Endodermal cell (in vitro differentiated cells): ENCODE results near the gene NCAM1. TPM values are rescaled to one million over a fixed set of nuclear protein-coding genes. Genes with fewer than 3 reads are reported as not detected.

Experiments used
- DNase-seq: peaks from one replicate; pipeline ENCODE4 v3.0.0-alpha.2; 2017
- H3K27ac ChIP-seq: 2 replicates; pipeline ENCODE4 v1.5.1; 2013; ENCODE audit warnings: mild to moderate bottlenecking, low read depth, low read length, moderate library complexity
- H3K27me3 ChIP-seq: 2 replicates; pipeline ENCODE4 v1.6.1; 2013; ENCODE audit warnings: mild to moderate bottlenecking, low read length, moderate library complexity; ENCODE audit not compliant: insufficient read depth, control insufficient read depth, poor library complexity, severe bottlenecking
- H3K36me3 ChIP-seq: 2 replicates; pipeline ENCODE4 v1.7.0; 2013; ENCODE audit warnings: mild to moderate bottlenecking, low read length, moderate library complexity; ENCODE audit not compliant: control insufficient read depth, insufficient read depth
- H3K4me1 ChIP-seq: one replicate; pipeline ENCODE4 v1.7.0; 2013; ENCODE audit warnings: low read length; ENCODE audit not compliant: control insufficient read depth, insufficient read depth
- H3K4me3 ChIP-seq: 2 replicates; pipeline ENCODE4 v1.5.1; 2013; ENCODE audit warnings: mild to moderate bottlenecking, low read length, moderate library complexity
- H3K9ac ChIP-seq: 2 replicates; pipeline ENCODE4 v1.6.1; 2013; ENCODE audit warnings: mild to moderate bottlenecking, low read length, moderate library complexity; ENCODE audit not compliant: poor library complexity, severe bottlenecking; ENCODE audit errors: extremely low read depth
- H3K9me3 ChIP-seq: 2 replicates; pipeline ENCODE4 v1.6.1; 2013; ENCODE audit warnings: mild to moderate bottlenecking, low read length, moderate library complexity; ENCODE audit not compliant: control insufficient read depth
- H3K27ac Mint-ChIP-seq: 2 replicates; pipeline ENCODE4 v1.8.0; 2020; ENCODE audit warnings: mixed read lengths
- H3K27me3 Mint-ChIP-seq: 2 replicates; pipeline ENCODE4 v1.8.0; 2021; ENCODE audit warnings: mild to moderate bottlenecking, mixed read lengths; ENCODE audit not compliant: insufficient read depth
- H3K36me3 Mint-ChIP-seq: 2 replicates; pipeline ENCODE4 v1.8.0; 2020; ENCODE audit warnings: low read depth, mixed read lengths
- H3K4me1 Mint-ChIP-seq: 2 replicates; pipeline ENCODE4 v1.8.0; 2020; ENCODE audit warnings: mixed read lengths
- H3K4me3 Mint-ChIP-seq: 2 replicates; pipeline ENCODE4 v1.8.0; 2020; ENCODE audit warnings: mild to moderate bottlenecking, moderate library complexity, mixed read lengths
- H3K9me3 Mint-ChIP-seq: 2 replicates; pipeline ENCODE4 v1.8.0; 2020; ENCODE audit warnings: mild to moderate bottlenecking, mixed read lengths
- CTCF ChIP-seq: fragments of 200-600 bp; sonication (generic); conservative IDR thresholded peaks from 2 replicates; pipeline ENCODE4 v1.5.0; 2021; ENCODE audit warnings: antibody characterized with exemption, mild to moderate bottlenecking
- WGBS, 2 experiments: methylation state at CpG; one replicate each; pipeline versions ENCODE4 v1.1.5 to v1.1.7; 2013; ENCODE audit warnings: missing lambda C conversion rate in 2 of 2, mixed read lengths in 1 of 2; ENCODE audit not compliant: insufficient coverage in 1 of 2, insufficient read length in 1 of 2; 5-methylcytosine and 5-hydroxymethylcytosine counted together
- total RNA-seq, 2 donors: library from RNA; stranded (reverse); fragmentation: NEBNext Ultra II Directional in 1 of 2; extraction: Animal tissue kit (Norgen Biotek cat#: 25700) in 1 of 2; gene quantifications; 2 replicates in 1 of 2; 3 replicates in 1 of 2; pipeline ENCODE4 v1.2.1, GENCODE V29; 2021

Gene NCAM1
- total RNA-seq, 2 donors from 2014 or later = 1.6 to 2.9 TPM

- no peaks in the 10 kb centered on the region for H3K36me3 Mint-ChIP-seq
- Histone ChIP-seq H3K27ac (no peak overlapping the region), H3K4me3 (no peak overlapping the region), H3K9ac (no peak overlapping the region), H3K9me3 (no peaks in the 10 kb centered on the region), H3K4me1 (peaks cover 27% of the 10 kb centered on the region), H3K27me3 (no peaks in the 10 kb centered on the region), H3K36me3 (no peaks in the 10 kb centered on the region)
- no peak for TF ChIP-seq CTCF
- H3K27ac Mint-ChIP-seq = no peak overlapping the region
- peaks cover 40% of the 10 kb centered on the region for H3K4me1 Mint-ChIP-seq
- no peaks in the 10 kb centered on the region for H3K9me3 Mint-ChIP-seq
- H3K4me3 Mint-ChIP-seq = no peak overlapping the region
- no peak for DNase-seq
- 69 to 83% methylated on average over 7 to 12 of the region's 12 CpGs for WGBS, 2 experiments
- H3K27me3 Mint-ChIP-seq = no peaks in the 10 kb centered on the region
These were observed 121.2 kb downstream of the NCAM1 start for GRCh38 chr11:113082341-113082955.

GRCh38 chr11:113083571-113083970 lies 122.4 kb downstream of the NCAM1 start:
- H3K4me3 Mint-ChIP-seq = no peak overlapping the region
- H3K4me1 Mint-ChIP-seq = peaks cover 45% of the 10 kb centered on the region
- no peak for DNase-seq
- Histone ChIP-seq H3K36me3 (no peaks in the 10 kb centered on the region), H3K9me3 (no peaks in the 10 kb centered on the region), H3K4me3 (no peak overlapping the region), H3K27ac (no peak overlapping the region), H3K27me3 (no peaks in the 10 kb centered on the region), H3K4me1 (peaks cover 32% of the 10 kb centered on the region), H3K9ac (no peak overlapping the region)
- H3K27ac Mint-ChIP-seq = no peak overlapping the region
- no peaks in the 10 kb centered on the region for H3K9me3 Mint-ChIP-seq
- no peak for TF ChIP-seq CTCF
- no peaks in the 10 kb centered on the region for H3K36me3 Mint-ChIP-seq
- H3K27me3 Mint-ChIP-seq = no peaks in the 10 kb centered on the region
- 87 to 90% methylated on average over 3 of the region's 3 CpGs for WGBS, 2 experiments

GRCh38 chr11:113084297-113084696 lies 123.1 kb downstream of the NCAM1 start:
- TF ChIP-seq CTCF = no peak
- Mint-ChIP-seq H3K27me3 (no peaks in the 10 kb centered on the region), H3K4me3 (no peak overlapping the region), H3K4me1 (peaks cover 45% of the 10 kb centered on the region), H3K27ac (no peak overlapping the region), H3K36me3 (no peaks in the 10 kb centered on the region), H3K9me3 (no peaks in the 10 kb centered on the region)
- Histone ChIP-seq H3K36me3 (no peaks in the 10 kb centered on the region), H3K4me3 (no peak overlapping the region), H3K4me1 (peaks cover 32% of the 10 kb centered on the region), H3K27me3 (no peaks in the 10 kb centered on the region), H3K27ac (no peak overlapping the region), H3K9ac (no peak overlapping the region), H3K9me3 (no peaks in the 10 kb centered on the region)
- DNase-seq = no peak
- 98 to 100% methylated on average over 2 to 4 of the region's 4 CpGs for WGBS, 2 experiments
